GM19240 (cell line): ENCODE data around the gene MAD2L1.
"Not testable (repeated sequence)": the region's sequence is repeated elsewhere in the genome, so short reads cannot be mapped to it uniquely, and the experiment has no call there.

Experiments
- DNase-seq: peaks from one replicate; pipeline ENCODE4 v3.0.0; 2011; ENCODE audit warnings: low spot score; ENCODE audit not compliant: insufficient read length

MAD2L1 gene

DNA sequence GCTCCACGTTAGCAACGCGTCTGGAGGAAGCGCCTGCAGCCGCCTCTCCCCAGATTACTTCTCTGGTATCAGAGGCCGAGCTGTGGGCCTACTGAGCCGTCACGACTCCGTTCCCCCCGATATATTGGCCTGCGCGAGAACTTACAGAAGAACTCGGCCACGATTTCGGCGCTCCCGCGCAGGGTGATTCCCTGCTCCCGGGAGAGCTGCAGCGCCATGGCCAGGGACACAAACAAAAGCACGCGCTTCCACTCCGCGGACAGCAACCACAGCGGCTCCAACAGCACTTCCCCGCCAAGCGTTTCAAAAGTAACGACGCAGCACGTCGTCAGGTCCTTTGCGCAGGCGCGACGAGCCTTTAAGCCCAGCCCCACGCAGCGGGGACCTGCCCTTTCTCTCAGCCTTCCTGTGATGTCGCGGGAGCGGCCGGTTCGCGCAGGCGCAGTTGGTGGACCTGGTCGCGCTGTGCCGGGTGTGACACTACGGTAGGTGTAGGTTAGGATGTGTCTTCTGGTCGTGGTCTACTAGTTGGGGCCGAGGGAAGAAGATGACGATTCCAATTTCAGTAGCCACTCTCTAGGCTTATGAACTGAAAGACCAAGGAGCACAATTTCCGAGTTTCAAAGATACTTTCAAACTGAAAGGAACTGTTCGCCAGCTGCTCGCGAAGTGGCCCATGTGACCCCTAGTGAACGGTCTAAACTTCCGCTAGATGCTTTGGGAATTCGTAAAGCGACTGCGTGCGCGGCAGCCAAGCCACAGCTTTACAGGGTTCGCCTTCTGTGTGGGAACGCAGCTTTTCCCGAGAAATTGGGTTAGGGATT is at the start of gene MAD2L1:
TSS of gene MAD2L1 (minus strand) at position 332 of the 824 bp plus-strand sequence. CDS start at position 218, 114 bp downstream.
- DNase-seq: peak; percentile 59

DNA sequence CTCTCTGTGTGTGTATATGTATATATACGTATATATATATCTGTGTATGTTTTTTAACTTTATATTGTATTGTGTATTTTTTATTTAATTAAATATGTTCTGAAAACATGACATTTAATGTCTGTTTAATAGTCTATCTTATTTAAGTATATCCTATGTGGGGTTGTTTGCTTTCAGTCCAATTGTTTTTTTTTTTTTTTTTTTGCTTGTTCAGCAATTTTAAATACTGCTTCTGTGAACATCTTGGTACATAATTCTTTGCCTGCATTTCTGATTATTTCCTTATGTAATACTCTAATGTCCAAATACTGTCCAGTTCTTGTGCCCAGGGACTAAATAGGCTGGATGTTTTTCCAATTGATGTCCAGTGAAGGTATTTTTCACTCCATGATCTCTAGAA is 45.1 kb upstream of the MAD2L1 start:
- no peak for DNase-seq

DNA sequence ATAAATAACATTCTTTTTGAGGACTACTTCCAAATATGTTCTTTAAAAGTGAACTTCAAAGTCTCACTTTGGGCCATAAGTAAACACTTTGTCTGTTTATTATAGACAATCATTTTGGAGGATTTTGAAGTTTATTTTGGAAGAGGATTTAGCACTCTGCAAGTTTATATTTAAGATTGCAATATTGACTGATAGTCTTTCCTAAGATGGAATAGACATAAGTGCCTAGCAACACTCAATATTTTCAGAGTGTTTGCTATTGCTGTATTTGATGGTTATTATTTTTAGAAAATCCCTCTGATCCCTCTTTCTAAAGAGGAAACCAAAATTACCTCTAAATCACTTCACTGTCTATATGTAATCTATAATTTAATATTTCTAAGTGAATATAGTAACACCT is 42.8 kb upstream of the MAD2L1 start:
- no peak for DNase-seq

GRCh38 chr4:120105472-120105871 is 38.8 kb upstream of the MAD2L1 start:
- no peak for DNase-seq

DNA sequence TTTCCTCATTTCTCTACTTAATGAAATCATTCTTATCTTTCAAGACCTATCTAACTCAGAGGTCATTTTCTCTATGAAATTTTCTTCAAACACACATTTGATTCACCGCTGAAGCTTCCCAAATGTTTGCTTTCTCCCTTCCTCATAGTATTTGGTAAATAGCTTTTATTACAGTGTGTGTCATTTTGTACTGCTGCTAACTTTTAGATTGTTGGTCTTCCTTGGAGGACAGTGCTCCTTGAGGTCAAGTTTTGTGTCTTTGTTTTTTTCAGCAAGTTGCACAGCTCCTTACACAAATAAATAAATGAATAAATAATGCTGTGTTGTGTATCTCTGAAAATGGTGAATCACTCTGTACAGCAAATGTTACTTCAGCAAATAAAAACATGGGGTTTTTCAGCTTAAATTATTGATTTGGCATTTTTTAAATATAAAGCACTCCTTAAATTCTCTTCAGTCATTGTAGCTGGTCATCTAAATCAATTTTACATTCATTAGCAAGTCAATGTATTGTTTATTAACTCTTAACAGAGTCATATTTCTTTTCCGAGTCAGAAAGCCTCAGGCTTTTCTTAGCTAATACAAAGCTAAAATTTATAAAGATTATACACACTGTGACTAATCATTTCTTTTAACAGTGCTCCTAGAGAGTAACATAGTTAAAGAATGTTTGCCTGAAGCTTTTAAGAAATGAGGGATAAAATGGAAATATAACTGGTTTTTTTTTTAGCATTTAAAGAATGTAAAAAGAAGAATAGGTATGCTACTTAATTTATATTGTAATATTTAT is 30.1 kb upstream of the MAD2L1 start:
- no peak for DNase-seq

DNA sequence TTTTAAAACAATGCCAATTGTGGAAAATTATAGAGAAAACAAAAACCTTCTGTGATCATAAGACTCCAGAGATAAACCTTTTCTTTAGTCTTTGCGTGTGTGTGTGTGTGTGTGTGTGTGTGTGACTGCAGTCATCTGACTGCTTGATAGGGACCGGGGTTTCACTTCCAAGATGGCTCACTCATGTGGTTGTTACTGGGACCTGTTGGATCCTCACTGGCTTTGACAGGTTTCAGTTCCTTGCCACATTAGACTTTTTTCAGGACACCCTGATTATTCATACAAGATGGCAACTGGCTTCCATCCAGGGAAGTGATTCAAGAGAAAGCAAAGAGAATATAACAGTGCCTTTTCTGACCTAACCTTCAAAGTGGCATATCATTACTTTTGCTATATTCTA is 21.9 kb upstream of the MAD2L1 start:
- no peak for DNase-seq

DNA sequence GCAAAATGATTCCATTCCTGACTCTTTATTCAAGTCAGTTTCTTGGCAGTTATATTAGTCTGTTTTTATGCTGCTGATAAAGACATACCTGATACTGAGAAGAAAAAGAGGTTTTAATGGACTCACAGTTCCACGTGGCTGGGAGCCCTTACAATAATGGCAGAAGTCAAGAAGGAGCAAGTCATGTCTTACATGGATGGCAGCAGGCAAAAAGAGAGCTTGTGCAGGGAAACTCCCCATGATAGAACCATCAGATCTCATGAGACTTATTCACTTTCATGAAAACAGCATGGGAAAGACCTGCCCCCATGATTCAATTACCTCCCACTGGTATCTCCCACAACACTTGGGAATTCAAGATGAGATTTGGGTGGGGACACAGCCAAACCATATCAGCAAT is 21.4 kb upstream of the MAD2L1 start:
- DNase-seq: not testable (repeated sequence)

GRCh38 chr4:120085705-120086104 is 19.1 kb upstream of the MAD2L1 start:
- no peak for DNase-seq

- DNase-seq: no peak
These were observed 17.7 kb upstream of the MAD2L1 start for GRCh38 chr4:120084327-120084726.

DNA sequence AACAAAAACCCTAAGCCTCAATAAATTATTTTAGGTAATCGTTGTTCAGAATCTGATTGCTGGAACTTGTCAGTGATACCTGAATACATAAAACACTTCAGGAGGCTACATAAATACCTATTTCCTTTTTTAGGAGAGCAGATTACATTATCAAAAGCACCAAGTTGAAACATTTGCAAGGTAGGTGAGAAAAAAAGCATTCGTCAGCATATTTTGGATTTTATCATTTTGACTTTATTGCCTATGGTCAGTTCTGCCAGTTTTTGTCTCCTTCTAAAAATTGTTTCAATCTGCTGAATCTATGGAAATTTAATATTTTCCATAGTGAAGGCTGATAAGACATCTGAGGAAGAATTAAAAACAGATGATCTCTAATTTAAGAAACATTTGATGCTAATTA is 16.5 kb upstream of the MAD2L1 start:
- DNase-seq: no peak

- no peak for DNase-seq
These were observed 15.6 kb upstream of the MAD2L1 start for GRCh38 chr4:120082251-120082650.

DNA sequence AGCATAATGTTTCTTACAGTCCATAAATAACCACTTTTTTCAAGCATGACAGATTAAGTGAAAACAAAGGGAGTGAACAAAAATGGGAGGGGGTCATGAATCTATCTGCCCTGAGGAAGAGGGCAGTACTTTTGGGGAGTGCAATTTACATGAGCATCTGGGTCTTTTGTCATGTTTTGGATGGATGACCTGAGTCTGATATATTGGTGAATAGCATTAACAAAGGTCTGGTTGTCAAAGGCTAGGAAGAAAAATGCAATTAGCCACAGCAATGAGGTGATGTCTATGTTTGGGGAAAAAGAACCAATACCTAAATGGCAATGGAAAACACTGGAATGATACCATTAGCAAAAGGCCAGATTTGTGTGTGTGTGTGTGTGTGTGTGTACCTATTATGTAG is 15.1 kb upstream of the MAD2L1 start:
- no peak for DNase-seq

GRCh38 chr4:120080533-120080932 is 13.9 kb upstream of the MAD2L1 start:
- DNase-seq: no peak

DNA sequence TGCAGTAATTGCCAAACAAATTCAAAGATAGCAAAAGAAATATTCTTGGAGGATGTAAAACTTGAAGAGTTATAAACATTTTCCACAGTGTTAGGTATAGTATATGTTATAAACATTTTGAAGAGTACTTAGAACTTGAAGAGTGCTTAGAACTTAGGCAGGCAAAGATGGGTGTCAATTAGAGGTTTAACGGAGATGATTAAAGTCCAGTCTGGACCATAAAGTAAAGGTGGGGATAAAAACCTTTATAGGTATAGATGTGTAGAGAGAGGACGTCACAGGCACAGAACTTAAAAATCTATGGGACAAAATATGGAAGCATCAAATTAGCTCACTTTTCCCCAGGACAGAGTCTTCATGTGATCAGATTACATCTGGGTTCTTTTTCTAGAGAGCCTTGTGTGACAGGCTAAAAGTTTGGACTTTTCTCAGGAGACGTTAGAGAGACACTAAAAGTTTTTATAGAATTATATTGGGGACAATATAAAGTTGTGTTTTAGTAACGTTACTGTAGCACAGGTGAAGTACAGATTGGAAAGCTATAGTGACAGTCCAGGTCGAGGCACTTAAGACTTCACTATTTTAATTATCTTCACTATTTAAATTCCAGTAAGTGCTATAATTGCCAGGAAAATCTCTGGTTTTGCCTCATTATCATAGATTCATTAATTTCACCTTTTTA is 13.3 kb upstream of the MAD2L1 start:
- no peak for DNase-seq

- DNase-seq: no peak
These were observed 11.6 kb upstream of the MAD2L1 start for GRCh38 chr4:120078216-120078615.

DNA sequence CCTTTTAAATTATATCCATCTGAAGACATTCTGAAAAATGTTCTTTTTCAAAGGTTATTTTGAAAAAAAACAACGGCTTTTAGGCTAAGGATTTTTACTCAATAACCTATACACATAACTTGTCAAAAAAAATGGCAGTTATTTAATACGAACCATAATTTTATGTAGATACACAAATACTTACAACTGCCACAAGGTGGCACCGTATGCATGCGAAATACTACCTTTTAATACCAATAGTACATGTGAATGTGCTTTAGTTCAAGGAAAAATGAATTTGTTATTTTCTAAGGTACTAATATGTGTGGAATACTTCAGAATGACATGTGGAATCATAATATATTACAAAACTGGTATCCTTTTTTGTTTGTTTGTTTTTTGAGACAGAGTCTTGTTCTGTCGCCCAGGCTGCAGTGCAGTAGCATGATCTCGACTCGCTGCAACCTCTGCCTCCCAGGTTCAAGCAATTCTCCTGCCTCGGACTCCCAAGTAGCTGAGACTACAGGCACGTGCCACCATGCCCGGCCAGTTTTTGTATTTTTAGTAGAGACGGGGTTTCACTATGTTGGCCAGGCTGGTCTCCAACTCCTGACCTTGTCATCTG is 4.6 kb upstream of the MAD2L1 start:
- no peak for DNase-seq

GRCh38 chr4:120070196-120070595 is 3.5 kb upstream of the MAD2L1 start:
- no peak for DNase-seq

DNA sequence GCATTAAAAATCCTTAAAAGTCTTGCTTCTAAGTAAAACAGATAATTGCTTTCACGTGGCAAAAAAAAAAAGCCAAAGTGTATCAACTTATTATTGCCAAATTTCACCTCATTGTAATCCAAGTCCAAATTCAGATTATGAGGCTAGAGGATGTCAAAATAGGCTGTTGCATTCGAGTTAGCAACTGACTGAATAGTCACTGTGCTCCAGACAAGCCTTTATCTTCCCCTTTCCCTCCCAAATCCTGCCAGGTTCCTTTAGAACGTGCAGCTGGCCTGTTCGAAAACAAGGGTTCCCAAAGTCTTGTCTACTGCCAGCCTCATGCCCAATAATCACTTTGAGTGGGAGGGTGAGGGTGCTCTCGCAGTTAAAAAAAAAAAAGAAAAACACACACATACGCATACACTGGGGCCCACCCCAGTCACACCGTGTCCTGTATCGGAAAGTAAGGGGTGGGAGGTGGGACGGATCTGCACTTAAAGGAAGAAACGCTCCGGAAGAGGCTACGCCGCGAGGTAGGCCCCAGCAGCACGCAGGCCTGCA is 603 bp downstream of the MAD2L1 start:
- DNase-seq: no peak

- no peak for DNase-seq
These were observed 1.8 kb downstream of the MAD2L1 start for GRCh38 chr4:120064887-120065286.

DNA sequence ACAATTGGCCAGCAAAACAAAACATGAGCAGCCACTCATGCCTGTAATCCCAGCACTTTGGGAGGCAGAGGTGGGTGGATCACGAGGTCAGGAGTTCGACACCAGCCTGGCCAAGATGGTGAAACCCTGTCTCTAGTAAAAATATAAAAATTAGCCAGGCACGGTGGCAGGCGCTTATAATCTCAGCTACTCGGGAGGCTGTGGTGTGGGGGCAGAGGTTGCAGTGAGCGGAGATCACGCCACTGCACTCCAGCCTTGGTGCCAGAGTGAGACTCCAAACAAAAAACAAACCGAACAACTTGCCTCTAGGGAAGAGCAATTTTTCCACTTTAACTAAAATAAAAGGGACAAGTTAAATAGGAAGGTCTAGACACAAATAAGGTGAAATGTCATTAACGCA is 2.9 kb downstream of the MAD2L1 start:
- not testable (repeated sequence) for DNase-seq

GRCh38 chr4:120062663-120063195 is 3.9 kb downstream of the MAD2L1 start:
- DNase-seq: no peak
